Activated naive CD8-positive, alpha-beta T cell (primary cell): ENCODE measurements around the gene FMNL3.

Experiments
- H3K27ac Mint-ChIP-seq: one replicate; pipeline ENCODE4 v1.8.0; 2021; ENCODE audit warnings: mixed read lengths
- H3K27me3 Mint-ChIP-seq: one replicate; pipeline ENCODE4 v1.8.0; 2021; ENCODE audit warnings: mixed read lengths
- H3K36me3 Mint-ChIP-seq: one replicate; pipeline ENCODE4 v1.8.0; 2021; ENCODE audit warnings: mixed read lengths
- H3K4me1 Mint-ChIP-seq: one replicate; pipeline ENCODE4 v1.8.0; 2021; ENCODE audit warnings: low read depth, mixed read lengths
- H3K4me3 Mint-ChIP-seq: one replicate; pipeline ENCODE4 v1.8.0; 2021; ENCODE audit warnings: mild to moderate bottlenecking, mixed read lengths
- H3K9me3 Mint-ChIP-seq: one replicate; pipeline ENCODE4 v1.8.0; 2021; ENCODE audit warnings: low read depth, mixed read lengths

The FMNL3 gene

DNA sequence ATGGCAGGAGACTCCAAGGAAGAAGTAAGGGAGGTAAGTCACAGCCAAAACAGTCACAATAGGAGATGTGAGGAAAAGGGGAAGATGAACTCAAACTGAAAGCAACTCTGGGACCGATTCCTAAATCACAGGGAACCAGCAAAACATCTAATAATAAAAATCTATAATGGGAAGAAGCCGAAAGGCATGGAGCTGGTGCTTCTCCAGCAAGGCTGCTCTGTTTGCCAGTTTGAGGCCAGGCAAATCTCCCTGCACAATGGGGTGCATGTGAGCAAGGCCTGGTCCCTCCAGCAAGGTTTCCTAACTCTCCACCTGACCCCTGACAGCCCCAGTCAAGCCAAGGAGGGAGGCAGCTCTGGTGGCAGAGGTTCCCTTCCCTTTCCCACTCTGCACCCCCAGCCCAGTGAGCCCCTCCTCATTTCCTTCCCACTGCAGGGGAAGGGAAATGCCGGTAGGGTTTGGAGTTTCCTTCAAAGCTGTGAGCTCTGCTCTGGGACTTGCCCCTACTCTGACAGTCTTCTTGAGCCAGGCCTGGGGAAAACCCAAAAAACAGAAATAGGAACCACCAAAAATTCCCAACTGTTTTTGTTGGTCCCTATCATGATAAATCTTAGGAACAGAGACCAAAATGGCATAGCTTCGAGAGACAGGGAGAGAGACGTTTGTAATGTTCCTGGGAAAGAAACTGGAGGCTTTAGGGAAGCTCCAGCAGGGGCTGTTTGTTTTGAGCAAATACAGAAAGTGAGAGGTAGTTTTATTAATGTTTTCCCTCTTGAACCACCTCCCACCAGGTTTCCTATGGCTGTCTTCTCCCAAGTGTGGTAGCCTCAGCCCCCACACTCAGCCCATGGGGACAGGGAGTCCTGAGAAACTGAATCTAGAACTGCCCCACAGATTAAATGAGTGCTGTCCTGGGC lies 34.6 kb downstream of the FMNL3 start:
- peak overlapping the region; percentile 79 for H3K4me3 Mint-ChIP-seq
- H3K9me3 Mint-ChIP-seq, result no peaks in the 10 kb centered on the region
- peaks cover 8% of the 10 kb centered on the region for H3K36me3 Mint-ChIP-seq
- H3K27me3 Mint-ChIP-seq, result no peaks in the 10 kb centered on the region
- H3K4me1 Mint-ChIP-seq, result peaks cover 95% of the 10 kb centered on the region
- H3K27ac Mint-ChIP-seq, result peak overlapping the region; percentile 96

GRCh38 chr12:49671031-49671765 lies 36.0 kb downstream of the FMNL3 start:
- peaks cover 11% of the 10 kb centered on the region for H3K36me3 Mint-ChIP-seq

GRCh38 chr12:49669796-49670195 lies 37.4 kb downstream of the FMNL3 start:
- Mint-ChIP-seq H3K9me3 (no peaks in the 10 kb centered on the region), H3K36me3 (peaks cover 17% of the 10 kb centered on the region), H3K27me3 (no peaks in the 10 kb centered on the region), H3K4me3 (peak overlapping the region; percentile 17), H3K27ac (peak overlapping the region; percentile 96), H3K4me1 (peaks cover 94% of the 10 kb centered on the region)

More at GRCh38 chr12:49671031-49671765, 36.0 kb downstream of the FMNL3 start:
- Mint-ChIP-seq H3K4me1 (peaks cover 95% of the 10 kb centered on the region), H3K9me3 (no peaks in the 10 kb centered on the region), H3K27ac (peak overlapping the region; percentile 96), H3K4me3 (peak overlapping the region; percentile 79), H3K27me3 (no peaks in the 10 kb centered on the region)

DNA sequence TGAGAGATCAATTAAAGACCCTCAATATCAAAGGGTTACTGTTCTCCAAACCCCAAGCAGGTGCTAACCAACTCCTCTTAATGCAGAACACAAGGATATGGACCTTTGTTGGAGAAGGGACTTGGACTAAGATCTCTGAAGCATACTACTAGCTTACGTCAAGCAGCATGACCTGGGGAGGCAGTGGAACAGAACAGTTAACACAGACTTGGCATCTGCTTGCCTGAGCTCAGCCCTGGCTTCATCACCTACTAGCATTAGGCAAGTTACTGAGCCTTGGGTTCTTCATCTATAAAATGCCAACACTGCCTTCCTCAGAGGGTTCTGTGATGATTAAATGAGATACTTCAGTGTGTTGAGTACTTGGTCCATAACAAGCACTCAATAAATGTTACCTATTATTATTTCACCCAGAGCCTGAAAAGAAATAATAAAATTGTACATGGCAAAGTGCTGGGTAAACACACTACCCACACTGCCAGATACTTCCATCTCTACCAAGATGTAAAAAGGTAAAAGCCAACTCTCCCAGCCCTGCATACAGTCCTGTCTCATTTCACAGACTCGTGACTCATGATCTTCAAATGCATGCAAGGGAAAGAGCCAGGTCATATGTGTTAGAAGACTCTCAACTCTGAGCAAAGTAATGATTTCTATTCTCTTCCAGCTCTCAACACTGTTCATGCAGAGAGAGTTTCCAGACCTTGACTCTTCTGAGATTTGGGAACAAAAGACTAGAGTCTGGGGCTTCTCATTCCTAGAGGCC lies 39.7 kb downstream of the FMNL3 start:
- H3K27me3 Mint-ChIP-seq, result no peaks in the 10 kb centered on the region
- no peaks in the 10 kb centered on the region for H3K9me3 Mint-ChIP-seq
- H3K27ac Mint-ChIP-seq, result peak overlapping the region; percentile 81
- H3K4me1 Mint-ChIP-seq, result peaks cover 93% of the 10 kb centered on the region
- peaks cover 19% of the 10 kb centered on the region for H3K36me3 Mint-ChIP-seq
- peak overlapping the region; percentile 58 for H3K4me3 Mint-ChIP-seq

GRCh38 chr12:49666176-49666575 lies 41.0 kb downstream of the FMNL3 start:
- Mint-ChIP-seq H3K9me3 (no peaks in the 10 kb centered on the region), H3K36me3 (peaks cover 25% of the 10 kb centered on the region), H3K27ac (peak overlapping the region; percentile 58), H3K27me3 (no peaks in the 10 kb centered on the region), H3K4me1 (peaks cover 93% of the 10 kb centered on the region), H3K4me3 (no peak overlapping the region)

DNA sequence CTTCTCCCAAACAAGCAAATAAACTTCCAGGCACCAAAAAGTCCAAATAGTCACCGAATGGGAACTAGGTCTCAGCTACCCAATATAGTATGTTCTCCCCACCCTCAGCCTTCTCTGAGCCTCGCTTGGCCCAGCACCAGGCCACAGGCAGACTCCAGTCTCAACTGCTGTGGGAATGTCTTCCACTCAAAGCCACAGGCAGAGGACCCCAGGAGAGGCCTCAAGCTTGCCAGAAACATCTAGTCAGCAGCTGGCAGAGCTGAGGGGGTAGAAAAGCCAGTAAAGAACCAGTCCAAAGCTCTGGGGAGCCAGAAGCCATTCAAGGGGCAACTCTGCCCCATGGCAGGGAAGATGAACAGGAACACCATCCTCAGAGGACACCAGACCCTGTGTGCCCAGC lies 41.8 kb downstream of the FMNL3 start:
- no peak overlapping the region for H3K4me3 Mint-ChIP-seq
- H3K36me3 Mint-ChIP-seq, result peaks cover 27% of the 10 kb centered on the region
- no peaks in the 10 kb centered on the region for H3K9me3 Mint-ChIP-seq
- peaks cover 93% of the 10 kb centered on the region for H3K4me1 Mint-ChIP-seq
- H3K27me3 Mint-ChIP-seq, result no peaks in the 10 kb centered on the region
- H3K27ac Mint-ChIP-seq, result peak overlapping the region; percentile 97

- Mint-ChIP-seq H3K36me3 (peaks cover 24% of the 10 kb centered on the region), H3K4me3 (peak overlapping the region; percentile 51)
These were observed 42.5 kb downstream of the FMNL3 start for GRCh38 chr12:49664591-49665239.

DNA sequence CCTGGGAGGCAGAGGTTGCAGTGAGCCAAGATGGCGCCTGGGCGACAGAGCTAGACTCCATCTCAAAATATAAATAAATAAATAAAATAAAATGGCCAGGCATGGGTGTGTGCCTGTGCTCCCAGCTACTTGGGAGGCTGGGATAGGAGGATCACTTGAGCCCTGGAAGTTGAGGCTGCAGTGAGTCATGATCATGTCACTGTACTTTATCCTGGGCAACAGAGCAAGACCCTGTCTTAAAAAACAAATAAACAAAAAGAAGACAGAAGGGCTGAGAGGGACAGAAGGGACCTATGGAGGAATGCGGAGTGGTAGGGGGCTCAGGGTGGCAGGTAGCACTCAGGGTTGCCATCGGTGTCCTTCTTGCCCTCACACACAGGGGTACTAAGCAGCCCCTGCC lies 43.0 kb downstream of the FMNL3 start:
- H3K9me3 Mint-ChIP-seq, result no peaks in the 10 kb centered on the region
- peaks cover 24% of the 10 kb centered on the region for H3K36me3 Mint-ChIP-seq
- peaks cover 84% of the 10 kb centered on the region for H3K4me1 Mint-ChIP-seq
- no peaks in the 10 kb centered on the region for H3K27me3 Mint-ChIP-seq
- H3K27ac Mint-ChIP-seq, result peak overlapping the region; percentile 97
- H3K4me3 Mint-ChIP-seq, result no peak overlapping the region

More at GRCh38 chr12:49664591-49665239, 42.5 kb downstream of the FMNL3 start:
- Mint-ChIP-seq H3K27ac (peak overlapping the region; percentile 97), H3K9me3 (no peaks in the 10 kb centered on the region), H3K27me3 (no peaks in the 10 kb centered on the region), H3K4me1 (peaks cover 88% of the 10 kb centered on the region)

GRCh38 chr12:49662998-49663843 lies 44.0 kb downstream of the FMNL3 start:
- peak overlapping the region; percentile 97 for H3K27ac Mint-ChIP-seq
- no peaks in the 10 kb centered on the region for H3K27me3 Mint-ChIP-seq
- peaks cover 75% of the 10 kb centered on the region for H3K4me1 Mint-ChIP-seq
- no peaks in the 10 kb centered on the region for H3K9me3 Mint-ChIP-seq
- H3K4me3 Mint-ChIP-seq, result peak overlapping the region; percentile 81
- H3K36me3 Mint-ChIP-seq, result peaks cover 24% of the 10 kb centered on the region

- Mint-ChIP-seq H3K4me3 (peak overlapping the region; percentile 81), H3K36me3 (peaks cover 26% of the 10 kb centered on the region), H3K9me3 (no peaks in the 10 kb centered on the region), H3K4me1 (peaks cover 69% of the 10 kb centered on the region), H3K27ac (peak overlapping the region; percentile 97), H3K27me3 (no peaks in the 10 kb centered on the region)
These were observed 45.5 kb downstream of the FMNL3 start for GRCh38 chr12:49661746-49662145.

GRCh38 chr12:49661191-49661590 lies 46.0 kb downstream of the FMNL3 start:
- peaks cover 29% of the 10 kb centered on the region for H3K36me3 Mint-ChIP-seq
- H3K27me3 Mint-ChIP-seq, result no peaks in the 10 kb centered on the region
- no peaks in the 10 kb centered on the region for H3K9me3 Mint-ChIP-seq
- peak overlapping the region; percentile 97 for H3K27ac Mint-ChIP-seq
- peak overlapping the region; percentile 81 for H3K4me3 Mint-ChIP-seq
- peaks cover 73% of the 10 kb centered on the region for H3K4me1 Mint-ChIP-seq

- H3K4me3 Mint-ChIP-seq, result no peak overlapping the region
- peaks cover 23% of the 10 kb centered on the region for H3K36me3 Mint-ChIP-seq
- H3K27ac Mint-ChIP-seq, result no peak overlapping the region
- H3K9me3 Mint-ChIP-seq, result no peaks in the 10 kb centered on the region
- H3K4me1 Mint-ChIP-seq, result peaks cover 70% of the 10 kb centered on the region
- H3K27me3 Mint-ChIP-seq, result no peaks in the 10 kb centered on the region
These were observed 47.5 kb downstream of the FMNL3 start for GRCh38 chr12:49659753-49660152.

- Mint-ChIP-seq H3K27me3 (no peaks in the 10 kb centered on the region), H3K4me3 (no peak overlapping the region), H3K4me1 (peaks cover 56% of the 10 kb centered on the region), H3K36me3 (peaks cover 25% of the 10 kb centered on the region), H3K27ac (peak overlapping the region; percentile 68), H3K9me3 (no peaks in the 10 kb centered on the region)
These were observed 48.9 kb downstream of the FMNL3 start for GRCh38 chr12:49658276-49658675.
